WTC11 (cell line): Measurements from ENCODE around the gene NLGN3. TPM values are rescaled to one million over a fixed set of nuclear protein-coding genes. Genes with fewer than 3 reads are reported as not detected.

Experiments
- ATAC-seq: fragments of 200-7000 bp; cut with Tn5 transposase; 2 replicates; pipeline ENCODE4 v1.10.0; 2021; ENCODE audit warnings: mild to moderate bottlenecking, moderate library complexity
- CTCF ChIA-PET: fragments of 300-600 bp; sonication (Branson Sonifier 250); formaldehyde crosslinking; loops from one replicate; lab custom pipeline; 2021; ENCODE audit warnings: antibody characterized with exemption; lab: Charles Lee
- POLR2A ChIA-PET: fragments of 350-600 bp; sonication (Branson Sonifier 250); formaldehyde crosslinking; loops from one replicate; lab custom pipeline; 2021; ENCODE audit warnings: antibody characterized with exemption; lab: Charles Lee
- DNase-seq: peaks from one replicate; pipeline ENCODE4 v3.0.0; 2021; ENCODE audit warnings: low spot score
- H3K27ac Mint-ChIP-seq: 2 replicates; pipeline ENCODE4 v1.8.0; 2021; ENCODE audit warnings: mixed read lengths
- H3K27me3 Mint-ChIP-seq: 2 replicates; pipeline ENCODE4 v1.8.0; 2021; ENCODE audit warnings: low read depth, mild to moderate bottlenecking, moderate library complexity, mixed read lengths
- H3K36me3 Mint-ChIP-seq: 2 replicates; pipeline ENCODE4 v1.8.0; 2021; ENCODE audit warnings: mixed read lengths
- H3K4me1 Mint-ChIP-seq: 2 replicates; pipeline ENCODE4 v1.8.0; 2022; ENCODE audit warnings: mixed read lengths
- H3K4me3 Mint-ChIP-seq: 2 replicates; pipeline ENCODE4 v1.8.0; 2021; ENCODE audit warnings: mild to moderate bottlenecking, moderate library complexity, mixed read lengths
- H3K9me3 Mint-ChIP-seq: 2 replicates; pipeline ENCODE4 v1.8.0; 2021; ENCODE audit warnings: mixed read lengths
- ETV6 ChIP-seq: sonication (generic); formaldehyde crosslinking; IDR thresholded peaks from 2 replicates; pipeline ENCODE4 v1.8.1; 2022; ENCODE audit warnings: mild to moderate bottlenecking, missing genetic modification reagents
- FOXP1 ChIP-seq: sonication (generic); formaldehyde crosslinking; IDR thresholded peaks from 2 replicates; pipeline ENCODE4 v1.8.0; 2022; ENCODE audit warnings: missing genetic modification reagents, mild to moderate bottlenecking, moderate library complexity, borderline replicate concordance
- GABPB1 ChIP-seq: sonication (generic); formaldehyde crosslinking; IDR thresholded peaks from 2 replicates; pipeline ENCODE4 v1.8.1; 2023; ENCODE audit warnings: mild to moderate bottlenecking, missing genetic modification reagents
- HMGA2 ChIP-seq: fragments of 250-450 bp; sonication (Bioruptor Pico); IDR thresholded peaks from 2 replicates; pipeline ENCODE4 v1.4.0; 2021; ENCODE audit warnings: mild to moderate bottlenecking, moderate library complexity
- NFATC4 ChIP-seq: fragments of 250-450 bp; sonication (Bioruptor Pico); IDR thresholded peaks from 2 replicates; pipeline ENCODE4 v1.9.0; 2021; ENCODE audit warnings: mild to moderate bottlenecking
- NFE2L1 ChIP-seq: sonication (generic); formaldehyde crosslinking; IDR thresholded peaks from 2 replicates; pipeline ENCODE4 v1.8.1; 2023; ENCODE audit warnings: missing genetic modification reagents
- NR3C1 ChIP-seq: sonication (generic); formaldehyde crosslinking; conservative IDR thresholded peaks from 2 replicates; pipeline ENCODE4 v1.8.1; 2023; ENCODE audit warnings: low read depth, mild to moderate bottlenecking, missing genetic modification reagents
- TEAD1 ChIP-seq: sonication (generic); formaldehyde crosslinking; IDR thresholded peaks from 2 replicates; pipeline ENCODE4 v1.8.0; 2022; ENCODE audit warnings: mild to moderate bottlenecking, missing genetic modification reagents
- ZBTB21 ChIP-seq: sonication (generic); formaldehyde crosslinking; IDR thresholded peaks from 2 replicates; pipeline ENCODE4 v1.8.1; 2023; ENCODE audit warnings: mild to moderate bottlenecking, missing genetic modification reagents, borderline replicate concordance
- ZNF317 ChIP-seq: sonication (generic); formaldehyde crosslinking; IDR thresholded peaks from 2 replicates; pipeline ENCODE4 v1.8.1; 2023; ENCODE audit warnings: low read depth, mild to moderate bottlenecking, moderate library complexity, missing genetic modification reagents, borderline replicate concordance
- ZNF423 ChIP-seq: fragments of 250-450 bp; sonication (Bioruptor Pico); IDR thresholded peaks from 2 replicates; pipeline ENCODE4 v2.1.2; 2022; ENCODE audit warnings: mild to moderate bottlenecking, moderate library complexity
- total RNA-seq: library from RNA; stranded (reverse); gene quantifications from 3 replicates; pipeline ENCODE4 v1.2.3, GENCODE V29; 2021
- TF ChIP-seq, protein P1 (sequence below): fragments of 250-450 bp; sonication (Bioruptor Pico); IDR thresholded peaks from 2 replicates; pipeline ENCODE4 v1.9.0; 2021; ENCODE audit warnings: mild to moderate bottlenecking
- TF ChIP-seq, protein P2 (sequence below): sonication (generic); formaldehyde crosslinking; conservative IDR thresholded peaks from 2 replicates; pipeline ENCODE4 v1.8.1; 2022; ENCODE audit warnings: mild to moderate bottlenecking, missing genetic modification reagents
- TF ChIP-seq, protein P3 (sequence below): sonication (generic); formaldehyde crosslinking; IDR thresholded peaks from 2 replicates; pipeline ENCODE4 v1.8.0; 2022; ENCODE audit warnings: mild to moderate bottlenecking, missing genetic modification reagents
- TF ChIP-seq, protein P4 (sequence below): sonication (generic); formaldehyde crosslinking; IDR thresholded peaks from 2 replicates; pipeline ENCODE4 v1.8.1; 2023; ENCODE audit warnings: mild to moderate bottlenecking, missing genetic modification reagents
- TF ChIP-seq, protein P5 (sequence below): fragments of 250-450 bp; sonication (Bioruptor Pico); IDR thresholded peaks from 2 replicates; pipeline ENCODE4 v1.9.0; 2021; ENCODE audit warnings: mild to moderate bottlenecking, borderline replicate concordance

The NLGN3 gene
- total RNA-seq, 1 experiment from 2014 or later = 10.8 TPM

DNA sequence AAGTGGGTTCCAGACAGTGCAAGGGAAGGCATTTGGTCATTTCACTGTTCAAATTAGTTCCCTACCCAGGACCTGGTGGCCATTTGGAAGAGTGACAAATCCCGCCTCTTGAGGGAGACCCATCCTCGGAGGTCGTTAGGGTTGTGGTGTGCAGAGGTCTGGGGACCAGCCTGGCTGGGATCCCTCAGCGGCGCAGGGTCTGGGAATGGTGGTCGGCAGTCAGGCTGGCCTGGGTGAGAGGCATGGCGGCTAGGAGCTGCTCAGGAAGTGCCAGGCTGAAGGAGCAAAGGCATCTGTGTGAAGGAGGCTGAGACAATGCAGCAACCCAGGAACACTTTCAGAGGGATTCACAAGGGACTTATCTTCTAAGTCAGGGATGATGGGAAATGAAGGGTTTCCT is 6.7 kb downstream of the NLGN3 start:
- CTCF ChIA-PET = no interaction called here
- no peaks in the 10 kb centered on the region for H3K9me3 Mint-ChIP-seq
- TF ChIP-seq NR3C1 (CRISPR knock-in tag) = no peak
- TF ChIP-seq ZBTB21 (CRISPR knock-in tag) = no peak
- no peak for TF ChIP-seq FOXP1 (CRISPR knock-in tag)
- no peak for TF ChIP-seq TEAD1 (CRISPR knock-in tag)
- no peak for TF ChIP-seq NFATC4 (CRISPR knock-in tag)
- TF ChIP-seq GABPB1 (CRISPR knock-in tag) = no peak
- TF ChIP-seq ZNF423 (CRISPR knock-in tag) = no peak
- no peak for TF ChIP-seq HMGA2 (CRISPR knock-in tag)
- TF ChIP-seq, protein P1, sequence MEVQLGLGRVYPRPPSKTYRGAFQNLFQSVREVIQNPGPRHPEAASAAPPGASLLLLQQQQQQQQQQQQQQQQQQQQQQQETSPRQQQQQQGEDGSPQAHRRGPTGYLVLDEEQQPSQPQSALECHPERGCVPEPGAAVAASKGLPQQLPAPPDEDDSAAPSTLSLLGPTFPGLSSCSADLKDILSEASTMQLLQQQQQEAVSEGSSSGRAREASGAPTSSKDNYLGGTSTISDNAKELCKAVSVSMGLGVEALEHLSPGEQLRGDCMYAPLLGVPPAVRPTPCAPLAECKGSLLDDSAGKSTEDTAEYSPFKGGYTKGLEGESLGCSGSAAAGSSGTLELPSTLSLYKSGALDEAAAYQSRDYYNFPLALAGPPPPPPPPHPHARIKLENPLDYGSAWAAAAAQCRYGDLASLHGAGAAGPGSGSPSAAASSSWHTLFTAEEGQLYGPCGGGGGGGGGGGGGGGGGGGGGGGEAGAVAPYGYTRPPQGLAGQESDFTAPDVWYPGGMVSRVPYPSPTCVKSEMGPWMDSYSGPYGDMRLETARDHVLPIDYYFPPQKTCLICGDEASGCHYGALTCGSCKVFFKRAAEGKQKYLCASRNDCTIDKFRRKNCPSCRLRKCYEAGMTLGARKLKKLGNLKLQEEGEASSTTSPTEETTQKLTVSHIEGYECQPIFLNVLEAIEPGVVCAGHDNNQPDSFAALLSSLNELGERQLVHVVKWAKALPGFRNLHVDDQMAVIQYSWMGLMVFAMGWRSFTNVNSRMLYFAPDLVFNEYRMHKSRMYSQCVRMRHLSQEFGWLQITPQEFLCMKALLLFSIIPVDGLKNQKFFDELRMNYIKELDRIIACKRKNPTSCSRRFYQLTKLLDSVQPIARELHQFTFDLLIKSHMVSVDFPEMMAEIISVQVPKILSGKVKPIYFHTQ (CRISPR knock-in tag) = no peak
- TF ChIP-seq ZNF317 (CRISPR knock-in tag) = no peak
- no peak for TF ChIP-seq ETV6 (CRISPR knock-in tag)
- TF ChIP-seq, protein P2, sequence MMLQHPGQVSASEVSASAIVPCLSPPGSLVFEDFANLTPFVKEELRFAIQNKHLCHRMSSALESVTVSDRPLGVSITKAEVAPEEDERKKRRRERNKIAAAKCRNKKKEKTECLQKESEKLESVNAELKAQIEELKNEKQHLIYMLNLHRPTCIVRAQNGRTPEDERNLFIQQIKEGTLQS (CRISPR knock-in tag) = no peak
- TF ChIP-seq, protein P3, sequence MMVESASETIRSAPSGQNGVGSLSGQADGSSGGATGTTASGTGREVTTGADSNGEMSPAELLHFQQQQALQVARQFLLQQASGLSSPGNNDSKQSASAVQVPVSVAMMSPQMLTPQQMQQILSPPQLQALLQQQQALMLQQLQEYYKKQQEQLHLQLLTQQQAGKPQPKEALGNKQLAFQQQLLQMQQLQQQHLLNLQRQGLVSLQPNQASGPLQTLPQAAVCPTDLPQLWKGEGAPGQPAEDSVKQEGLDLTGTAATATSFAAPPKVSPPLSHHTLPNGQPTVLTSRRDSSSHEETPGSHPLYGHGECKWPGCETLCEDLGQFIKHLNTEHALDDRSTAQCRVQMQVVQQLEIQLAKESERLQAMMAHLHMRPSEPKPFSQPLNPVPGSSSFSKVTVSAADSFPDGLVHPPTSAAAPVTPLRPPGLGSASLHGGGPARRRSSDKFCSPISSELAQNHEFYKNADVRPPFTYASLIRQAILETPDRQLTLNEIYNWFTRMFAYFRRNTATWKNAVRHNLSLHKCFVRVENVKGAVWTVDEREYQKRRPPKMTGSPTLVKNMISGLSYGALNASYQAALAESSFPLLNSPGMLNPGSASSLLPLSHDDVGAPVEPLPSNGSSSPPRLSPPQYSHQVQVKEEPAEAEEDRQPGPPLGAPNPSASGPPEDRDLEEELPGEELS (CRISPR knock-in tag) = no peak
- TF ChIP-seq, protein P4, sequence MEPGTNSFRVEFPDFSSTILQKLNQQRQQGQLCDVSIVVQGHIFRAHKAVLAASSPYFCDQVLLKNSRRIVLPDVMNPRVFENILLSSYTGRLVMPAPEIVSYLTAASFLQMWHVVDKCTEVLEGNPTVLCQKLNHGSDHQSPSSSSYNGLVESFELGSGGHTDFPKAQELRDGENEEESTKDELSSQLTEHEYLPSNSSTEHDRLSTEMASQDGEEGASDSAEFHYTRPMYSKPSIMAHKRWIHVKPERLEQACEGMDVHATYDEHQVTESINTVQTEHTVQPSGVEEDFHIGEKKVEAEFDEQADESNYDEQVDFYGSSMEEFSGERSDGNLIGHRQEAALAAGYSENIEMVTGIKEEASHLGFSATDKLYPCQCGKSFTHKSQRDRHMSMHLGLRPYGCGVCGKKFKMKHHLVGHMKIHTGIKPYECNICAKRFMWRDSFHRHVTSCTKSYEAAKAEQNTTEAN (CRISPR knock-in tag) = no peak
- TF ChIP-seq, protein P5, sequence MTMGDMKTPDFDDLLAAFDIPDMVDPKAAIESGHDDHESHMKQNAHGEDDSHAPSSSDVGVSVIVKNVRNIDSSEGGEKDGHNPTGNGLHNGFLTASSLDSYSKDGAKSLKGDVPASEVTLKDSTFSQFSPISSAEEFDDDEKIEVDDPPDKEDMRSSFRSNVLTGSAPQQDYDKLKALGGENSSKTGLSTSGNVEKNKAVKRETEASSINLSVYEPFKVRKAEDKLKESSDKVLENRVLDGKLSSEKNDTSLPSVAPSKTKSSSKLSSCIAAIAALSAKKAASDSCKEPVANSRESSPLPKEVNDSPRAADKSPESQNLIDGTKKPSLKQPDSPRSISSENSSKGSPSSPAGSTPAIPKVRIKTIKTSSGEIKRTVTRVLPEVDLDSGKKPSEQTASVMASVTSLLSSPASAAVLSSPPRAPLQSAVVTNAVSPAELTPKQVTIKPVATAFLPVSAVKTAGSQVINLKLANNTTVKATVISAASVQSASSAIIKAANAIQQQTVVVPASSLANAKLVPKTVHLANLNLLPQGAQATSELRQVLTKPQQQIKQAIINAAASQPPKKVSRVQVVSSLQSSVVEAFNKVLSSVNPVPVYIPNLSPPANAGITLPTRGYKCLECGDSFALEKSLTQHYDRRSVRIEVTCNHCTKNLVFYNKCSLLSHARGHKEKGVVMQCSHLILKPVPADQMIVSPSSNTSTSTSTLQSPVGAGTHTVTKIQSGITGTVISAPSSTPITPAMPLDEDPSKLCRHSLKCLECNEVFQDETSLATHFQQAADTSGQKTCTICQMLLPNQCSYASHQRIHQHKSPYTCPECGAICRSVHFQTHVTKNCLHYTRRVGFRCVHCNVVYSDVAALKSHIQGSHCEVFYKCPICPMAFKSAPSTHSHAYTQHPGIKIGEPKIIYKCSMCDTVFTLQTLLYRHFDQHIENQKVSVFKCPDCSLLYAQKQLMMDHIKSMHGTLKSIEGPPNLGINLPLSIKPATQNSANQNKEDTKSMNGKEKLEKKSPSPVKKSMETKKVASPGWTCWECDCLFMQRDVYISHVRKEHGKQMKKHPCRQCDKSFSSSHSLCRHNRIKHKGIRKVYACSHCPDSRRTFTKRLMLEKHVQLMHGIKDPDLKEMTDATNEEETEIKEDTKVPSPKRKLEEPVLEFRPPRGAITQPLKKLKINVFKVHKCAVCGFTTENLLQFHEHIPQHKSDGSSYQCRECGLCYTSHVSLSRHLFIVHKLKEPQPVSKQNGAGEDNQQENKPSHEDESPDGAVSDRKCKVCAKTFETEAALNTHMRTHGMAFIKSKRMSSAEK (CRISPR knock-in tag) = no peak
- TF ChIP-seq NFE2L1 (CRISPR knock-in tag) = no peak

More for the DNA sequence above, 6.7 kb downstream of the NLGN3 start:
- no peaks in the 10 kb centered on the region for H3K27me3 Mint-ChIP-seq
- POLR2A ChIA-PET = no interaction called here
- H3K36me3 Mint-ChIP-seq = no peaks in the 10 kb centered on the region
- no peak overlapping the region for H3K4me3 Mint-ChIP-seq
- ATAC-seq = no peak
- H3K27ac Mint-ChIP-seq = no peak overlapping the region
- no peak for DNase-seq
- H3K4me1 Mint-ChIP-seq = peaks cover 11% of the 10 kb centered on the region
